ENCODE data around the gene NINJ2. TPM values are rescaled to one million over a fixed set of nuclear protein-coding genes. Genes with fewer than 3 reads are reported as not detected.

The NINJ2 gene
- total RNA-seq, 2 experiments from 2014 or later, result 1.1 to 3.4 TPM

DNA sequence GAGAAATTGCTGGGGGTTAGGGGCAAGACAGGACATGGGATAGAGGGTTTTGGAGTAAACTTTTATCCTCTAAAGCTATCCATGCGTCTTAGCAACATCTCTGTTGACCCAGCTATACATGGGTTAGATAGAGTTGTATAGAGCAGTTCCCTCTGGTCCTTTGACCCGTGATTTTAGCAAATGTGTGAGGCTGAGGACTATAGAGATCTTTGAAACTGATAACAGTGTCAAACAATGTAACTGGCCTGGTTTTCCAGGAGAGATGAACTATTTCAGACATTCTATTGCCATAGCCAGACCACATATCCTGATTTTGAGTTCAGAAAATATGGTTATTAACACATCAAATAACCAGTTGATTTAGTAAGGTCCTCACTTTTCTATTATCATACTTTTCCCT, 143.1 kb downstream of the NINJ2 start:
- H3K4me3 ChIP-seq (ENCODE audit: low read length), result no peak overlapping the region
- ChIA-PET CTCF (interaction anchor here (0.6 kb wide), 1 partner anchor 1468 kb away, joined by 3 read pairs; no protein-coding TSS in a partner anchor), POLR2A (no interaction called here)
- H3K27me3 ChIP-seq (ENCODE audit: control insufficient read depth in 1 of 2, insufficient read depth in 2 of 2, low read length in 2 of 2), result peaks cover 0 to 4% of the 10 kb centered on the region in 2 experiments
- TF ChIP-seq, protein P1, sequence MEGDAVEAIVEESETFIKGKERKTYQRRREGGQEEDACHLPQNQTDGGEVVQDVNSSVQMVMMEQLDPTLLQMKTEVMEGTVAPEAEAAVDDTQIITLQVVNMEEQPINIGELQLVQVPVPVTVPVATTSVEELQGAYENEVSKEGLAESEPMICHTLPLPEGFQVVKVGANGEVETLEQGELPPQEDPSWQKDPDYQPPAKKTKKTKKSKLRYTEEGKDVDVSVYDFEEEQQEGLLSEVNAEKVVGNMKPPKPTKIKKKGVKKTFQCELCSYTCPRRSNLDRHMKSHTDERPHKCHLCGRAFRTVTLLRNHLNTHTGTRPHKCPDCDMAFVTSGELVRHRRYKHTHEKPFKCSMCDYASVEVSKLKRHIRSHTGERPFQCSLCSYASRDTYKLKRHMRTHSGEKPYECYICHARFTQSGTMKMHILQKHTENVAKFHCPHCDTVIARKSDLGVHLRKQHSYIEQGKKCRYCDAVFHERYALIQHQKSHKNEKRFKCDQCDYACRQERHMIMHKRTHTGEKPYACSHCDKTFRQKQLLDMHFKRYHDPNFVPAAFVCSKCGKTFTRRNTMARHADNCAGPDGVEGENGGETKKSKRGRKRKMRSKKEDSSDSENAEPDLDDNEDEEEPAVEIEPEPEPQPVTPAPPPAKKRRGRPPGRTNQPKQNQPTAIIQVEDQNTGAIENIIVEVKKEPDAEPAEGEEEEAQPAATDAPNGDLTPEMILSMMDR (IDR thresholded peaks at IDR 0.05), result no peak
- Mint-ChIP-seq H3K27ac (no peak overlapping the region), H3K4me3 (no peak overlapping the region), H3K9me3 (no peaks in the 10 kb centered on the region), H3K36me3 (ENCODE audit: low read depth) (no peaks in the 10 kb centered on the region), H3K4me1 (ENCODE audit: low read depth) (no peaks in the 10 kb centered on the region), H3K27me3 (peaks cover 7% of the 10 kb centered on the region)
- intact Hi-C loops (cut with DNase I, micrococcal nuclease), result loop anchor here in 1 of 2 experiments (5.0 kb wide), 1 partner anchor 43 kb away; no protein-coding TSS in a partner anchor
- no peaks in the 10 kb centered on the region for H3K9me3 ChIP-seq (ENCODE audit: control insufficient read depth in 1 of 2, insufficient read depth in 1 of 2, low read length in 2 of 2)
- DNase-seq (no peak), ATAC-seq (ENCODE audit: poor library complexity) (no peak)
- H3K36me3 ChIP-seq (ENCODE audit: insufficient read depth, low read length), result no peaks in the 10 kb centered on the region
- no peaks in the 10 kb centered on the region for H3K4me1 ChIP-seq (ENCODE audit: insufficient read depth, low read length)
- H3K27ac ChIP-seq (ENCODE audit: low read depth in 1 of 2, low read length in 2 of 2), result no peak overlapping the region

DNA sequence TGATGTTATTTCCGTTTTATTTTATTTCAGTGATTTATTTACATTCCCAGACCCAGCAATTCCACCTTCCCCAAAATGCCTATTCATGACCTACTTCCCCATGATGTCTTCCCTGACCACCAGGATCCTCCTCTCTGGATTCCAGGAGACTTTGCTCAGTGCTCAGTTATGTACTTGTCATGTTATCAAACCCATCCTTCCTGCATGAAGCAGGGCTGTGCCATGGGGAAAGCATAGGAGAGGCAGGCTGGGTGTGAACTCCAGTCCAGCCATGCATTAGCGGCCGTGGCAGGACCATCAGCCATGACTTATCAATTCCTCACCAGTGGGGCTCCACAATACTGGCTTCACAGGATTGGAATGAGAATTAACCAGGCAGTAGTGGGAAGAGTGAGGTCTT, 145.7 kb downstream of the NINJ2 start:
- TF ChIP-seq, protein P1 (IDR thresholded peaks at IDR 0.05), result no peak
- H3K4me1 ChIP-seq (ENCODE audit: insufficient read depth, low read length), result no peaks in the 10 kb centered on the region
- H3K36me3 ChIP-seq (ENCODE audit: insufficient read depth, low read length), result no peaks in the 10 kb centered on the region
- peaks cover 0 to 4% of the 10 kb centered on the region in 2 experiments for H3K27me3 ChIP-seq (ENCODE audit: control insufficient read depth in 1 of 2, insufficient read depth in 2 of 2, low read length in 2 of 2)
- H3K27ac ChIP-seq (ENCODE audit: low read depth in 1 of 2, low read length in 2 of 2), result no peak overlapping the region
- CTCF ChIA-PET, result no interaction called here
- intact Hi-C loops (cut with DNase I, micrococcal nuclease), result no loop called here
- Mint-ChIP-seq H3K27ac (no peak overlapping the region), H3K9me3 (no peaks in the 10 kb centered on the region), H3K36me3 (ENCODE audit: low read depth) (no peaks in the 10 kb centered on the region), H3K4me3 (no peak overlapping the region), H3K4me1 (ENCODE audit: low read depth) (no peaks in the 10 kb centered on the region), H3K27me3 (peaks cover 18% of the 10 kb centered on the region)
- no peak for DNase-seq
- H3K9me3 ChIP-seq (ENCODE audit: control insufficient read depth in 1 of 2, insufficient read depth in 1 of 2, low read length in 2 of 2), result no peaks in the 10 kb centered on the region
- ATAC-seq (ENCODE audit: poor library complexity), result no peak
- H3K4me3 ChIP-seq (ENCODE audit: low read length), result no peak overlapping the region
- POLR2A ChIA-PET, result no interaction called here

Other genes starting within 250 kb of the NINJ2 start
- 1 to 10 TPM; 1.4 to 1.8 TPM for gene B4GALNT3, start 203.5 kb downstream of the NINJ2 start, total RNA-seq
- gene WNK1, start 89.1 kb upstream of the NINJ2 start, total RNA-seq, result 100 to 1,000 TPM; 193 to 198 TPM

All from CD4-positive, alpha-beta T cell (primary cell).